ENCODE results near the gene CDC20B.
A peak's percentile ranks its signal among the peaks of the same experiment; 100 is the strongest.

CDC20B gene

GRCh38 chr5:55172937-55173686, at the start of gene CDC20B:
TSS of gene CDC20B (minus strand) at chr5:55173177. CDS start at chr5:55173000, 177 bp downstream.
- DNase-seq (ENCODE audit: low spot score in 2 of 2) (peak; percentile 75 to 83), ATAC-seq (ENCODE audit: low read depth) (peak; percentile 87)
- peak within 1 kb of the TSS; percentile 74 for H3K27ac Mint-ChIP-seq
- H3K4me3 Mint-ChIP-seq, result peak within 1 kb of the TSS; percentile 94
- peaks cover 19% of the 10 kb centered on the region for H3K4me1 Mint-ChIP-seq
- H3K27me3 Mint-ChIP-seq, result peaks cover 34% of the 10 kb centered on the region
- H3K36me3 Mint-ChIP-seq, result peaks cover under 1% of the 10 kb centered on the region
- H3K9me3 Mint-ChIP-seq, result peaks cover 6% of the 10 kb centered on the region

DNA sequence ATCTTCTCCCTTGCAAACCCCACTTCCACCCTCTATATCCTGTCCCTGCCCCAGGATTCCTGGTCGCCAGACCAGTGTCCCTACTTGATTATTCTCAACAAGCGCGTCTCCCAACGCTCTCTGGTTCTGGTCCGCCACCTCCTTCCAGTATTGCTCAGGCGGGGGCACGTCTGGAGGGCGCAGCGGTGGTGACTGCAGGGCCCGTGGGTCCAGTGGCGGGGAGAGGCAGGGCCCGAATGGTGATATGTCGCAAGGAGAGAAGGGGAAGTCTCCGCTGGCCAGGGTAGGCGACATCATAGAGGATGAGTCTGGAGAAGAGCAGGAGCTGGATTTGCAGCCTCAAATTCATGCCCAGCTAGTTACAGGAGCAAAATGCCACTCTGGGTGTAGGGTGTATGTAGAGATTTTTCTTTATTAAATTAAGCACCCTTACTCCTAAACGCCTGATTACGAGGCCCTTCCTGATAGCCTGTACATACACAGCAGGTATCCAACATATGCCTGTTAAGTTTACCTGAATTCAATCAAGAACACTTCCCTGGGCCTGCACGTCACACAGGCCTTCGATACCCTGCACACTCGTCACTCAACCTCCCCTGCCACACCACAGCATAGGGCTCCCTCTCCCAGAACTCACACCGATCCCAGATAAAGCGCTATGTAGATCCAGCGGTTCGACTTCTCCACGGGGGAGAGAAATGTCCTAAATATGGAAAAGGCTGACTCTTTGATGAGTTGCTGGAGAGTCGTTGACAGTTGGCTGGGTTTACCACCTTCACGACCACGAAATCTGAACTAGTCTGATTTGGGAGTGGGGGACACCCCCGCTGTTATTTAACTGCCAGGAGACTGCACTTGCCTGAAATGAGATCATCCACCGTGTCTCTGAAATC, 49.4 kb upstream of the CDC20B start:
- Mint-ChIP-seq H3K4me1 (peaks cover 18% of the 10 kb centered on the region), H3K36me3 (no peaks in the 10 kb centered on the region), H3K27ac (no peak overlapping the region), H3K27me3 (peaks cover 38% of the 10 kb centered on the region), H3K4me3 (peak overlapping the region; percentile 17), H3K9me3 (no peaks in the 10 kb centered on the region)
- no peak for DNase-seq (ENCODE audit: low spot score in 2 of 2)
- no peak for ATAC-seq (ENCODE audit: low read depth)

DNA sequence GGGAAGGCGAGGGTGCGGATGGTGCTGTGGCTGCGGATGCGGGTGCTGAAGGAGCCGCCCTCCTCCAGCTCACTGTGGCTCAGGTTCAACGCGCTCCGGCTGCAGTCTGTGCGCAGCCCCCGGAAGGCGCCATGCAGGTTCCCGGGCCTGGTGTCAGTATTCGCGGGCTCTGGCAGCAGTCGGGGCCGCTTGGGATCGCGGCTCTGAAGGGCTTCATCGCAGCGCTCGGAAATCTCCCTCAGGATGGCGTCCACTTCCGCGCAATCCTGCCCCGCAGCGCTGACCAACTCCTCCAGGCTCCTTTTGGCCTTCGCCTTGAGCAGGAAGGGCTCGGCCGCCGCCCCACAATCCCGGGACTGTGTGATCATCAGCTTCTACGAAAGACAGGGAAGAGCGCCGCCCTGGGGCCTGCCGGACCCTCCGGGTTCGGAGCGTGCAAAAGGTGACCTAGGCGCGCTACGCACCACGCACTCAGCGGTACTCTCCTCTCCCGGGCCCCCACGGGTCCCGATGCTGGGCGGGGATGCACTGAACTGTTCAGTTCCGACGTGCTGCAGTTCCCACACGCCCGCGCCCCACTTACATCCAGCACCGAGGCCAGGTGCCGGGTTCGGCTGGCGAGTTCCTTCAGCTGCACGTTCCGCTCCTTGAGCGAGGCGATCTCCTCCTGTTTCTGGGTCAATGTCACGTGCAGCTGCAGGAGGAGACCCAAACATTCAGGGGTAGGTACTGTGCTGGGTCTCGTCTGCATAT, 47.6 kb upstream of the CDC20B start:
- Mint-ChIP-seq H3K4me3 (peak overlapping the region; percentile 66), H3K9me3 (no peaks in the 10 kb centered on the region), H3K27ac (no peak overlapping the region), H3K4me1 (peaks cover 13% of the 10 kb centered on the region), H3K27me3 (peaks cover 33% of the 10 kb centered on the region), H3K36me3 (no peaks in the 10 kb centered on the region)
- ATAC-seq (ENCODE audit: low read depth) (no peak), DNase-seq (ENCODE audit: low spot score in 2 of 2) (no peak)

- Mint-ChIP-seq H3K27ac (no peak overlapping the region), H3K9me3 (no peaks in the 10 kb centered on the region), H3K27me3 (peaks cover 31% of the 10 kb centered on the region), H3K4me1 (peaks cover 13% of the 10 kb centered on the region), H3K4me3 (no peak overlapping the region), H3K36me3 (no peaks in the 10 kb centered on the region)
- DNase-seq (ENCODE audit: low spot score in 2 of 2) (no peak), ATAC-seq (ENCODE audit: low read depth) (no peak)
Observed at GRCh38 chr5:55219770-55220169, 46.8 kb upstream of the CDC20B start.

- no peaks in the 10 kb centered on the region for H3K36me3 Mint-ChIP-seq
- DNase-seq (ENCODE audit: low spot score in 2 of 2) (no peak), ATAC-seq (ENCODE audit: low read depth) (no peak)
- H3K27ac Mint-ChIP-seq, result no peak overlapping the region
- peaks cover 13% of the 10 kb centered on the region for H3K4me1 Mint-ChIP-seq
- H3K9me3 Mint-ChIP-seq, result no peaks in the 10 kb centered on the region
- H3K27me3 Mint-ChIP-seq, result peaks cover 30% of the 10 kb centered on the region
- H3K4me3 Mint-ChIP-seq, result no peak overlapping the region
Observed at GRCh38 chr5:55218967-55219366, 46.0 kb upstream of the CDC20B start.

DNA sequence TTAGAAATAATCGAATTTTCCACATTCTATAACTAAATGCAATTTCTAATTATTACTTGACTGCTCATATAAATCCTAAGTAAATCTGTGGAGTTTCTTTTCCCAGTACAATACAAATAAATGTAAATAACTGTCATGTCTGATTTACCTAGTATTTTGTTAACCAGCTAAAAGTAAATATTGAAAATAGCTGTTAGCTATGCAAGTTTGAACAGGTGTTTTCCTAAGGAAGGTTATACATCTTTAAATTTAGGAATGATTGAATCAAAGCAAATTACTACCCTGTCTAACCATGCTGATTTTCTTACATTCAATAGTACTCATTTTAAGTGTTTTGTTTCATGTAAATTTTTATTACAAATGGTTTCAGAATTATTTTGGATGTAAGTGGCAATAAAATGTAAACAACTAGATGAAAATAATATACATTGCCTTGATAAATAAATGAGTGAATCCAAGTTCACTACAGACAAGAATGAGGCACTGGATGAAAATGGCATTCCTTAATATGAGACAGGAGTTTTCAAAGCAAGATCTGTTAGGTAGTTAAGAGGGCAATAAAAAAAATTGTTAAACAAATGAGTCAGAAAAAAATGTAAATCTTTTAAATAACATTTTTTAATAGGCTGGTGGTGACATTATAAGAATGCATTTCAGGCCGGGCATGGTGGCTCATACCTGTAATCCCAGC, 38.4 kb upstream of the CDC20B start:
- Mint-ChIP-seq H3K9me3 (no peaks in the 10 kb centered on the region), H3K27me3 (peaks cover 2% of the 10 kb centered on the region), H3K4me1 (no peaks in the 10 kb centered on the region), H3K4me3 (no peak overlapping the region), H3K27ac (no peak overlapping the region), H3K36me3 (no peaks in the 10 kb centered on the region)
- no peak for ATAC-seq (ENCODE audit: low read depth)
- no peak for DNase-seq (ENCODE audit: low spot score in 2 of 2)

- H3K36me3 Mint-ChIP-seq, result no peaks in the 10 kb centered on the region
- H3K4me1 Mint-ChIP-seq, result no peaks in the 10 kb centered on the region
- no peak overlapping the region for H3K4me3 Mint-ChIP-seq
- DNase-seq (ENCODE audit: low spot score in 2 of 2) (no peak), ATAC-seq (ENCODE audit: low read depth) (no peak)
- no peak overlapping the region for H3K27ac Mint-ChIP-seq
- peaks cover 1% of the 10 kb centered on the region for H3K9me3 Mint-ChIP-seq
- peaks cover 8% of the 10 kb centered on the region for H3K27me3 Mint-ChIP-seq
Observed at GRCh38 chr5:55205001-55205400, 32.0 kb upstream of the CDC20B start.

GRCh38 chr5:55191165-55191564, 18.2 kb upstream of the CDC20B start:
- no peaks in the 10 kb centered on the region for H3K36me3 Mint-ChIP-seq
- H3K4me1 Mint-ChIP-seq, result no peaks in the 10 kb centered on the region
- ATAC-seq (ENCODE audit: low read depth) (no peak), DNase-seq (ENCODE audit: low spot score in 2 of 2) (no peak)
- H3K4me3 Mint-ChIP-seq, result no peak overlapping the region
- no peaks in the 10 kb centered on the region for H3K9me3 Mint-ChIP-seq
- H3K27ac Mint-ChIP-seq, result no peak overlapping the region
- peaks cover 27% of the 10 kb centered on the region for H3K27me3 Mint-ChIP-seq

- no peak overlapping the region for H3K27ac Mint-ChIP-seq
Observed at GRCh38 chr5:55188656-55189540, 15.9 kb upstream of the CDC20B start.

GRCh38 chr5:55187370-55187769, 14.4 kb upstream of the CDC20B start:
- DNase-seq (ENCODE audit: low spot score in 2 of 2) (no peak), ATAC-seq (ENCODE audit: low read depth) (no peak)

More at GRCh38 chr5:55188656-55189540, 15.9 kb upstream of the CDC20B start:
- Mint-ChIP-seq H3K9me3 (no peaks in the 10 kb centered on the region), H3K36me3 (no peaks in the 10 kb centered on the region), H3K27me3 (peaks cover 30% of the 10 kb centered on the region), H3K4me1 (no peaks in the 10 kb centered on the region), H3K4me3 (no peak overlapping the region)
- ATAC-seq (ENCODE audit: low read depth) (no peak), DNase-seq (ENCODE audit: low spot score in 2 of 2) (no peak)

DNA sequence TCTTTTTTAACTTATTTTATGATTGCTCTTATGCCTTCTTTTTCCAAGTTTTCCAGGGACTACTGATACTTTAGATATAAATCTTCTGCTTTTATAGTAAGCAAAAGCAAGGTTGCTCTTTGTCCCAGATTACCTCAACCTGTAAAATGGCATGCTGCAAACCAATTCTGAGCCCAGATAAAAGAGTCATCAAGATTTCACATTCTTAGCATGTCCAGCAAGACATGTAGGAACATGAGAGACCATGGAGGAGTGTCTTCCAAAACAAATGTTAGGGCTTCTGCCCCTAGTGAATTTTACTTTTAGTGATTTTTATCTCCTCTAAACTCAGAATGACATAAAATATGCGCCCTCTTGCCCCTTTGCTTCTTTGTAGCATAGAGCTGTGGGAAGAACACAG, 7.0 kb upstream of the CDC20B start:
- ATAC-seq (ENCODE audit: low read depth) (no peak), DNase-seq (ENCODE audit: low spot score in 2 of 2) (no peak)
- Mint-ChIP-seq H3K4me1 (peaks cover 9% of the 10 kb centered on the region), H3K27me3 (peaks cover 32% of the 10 kb centered on the region), H3K4me3 (no peak overlapping the region), H3K27ac (no peak overlapping the region), H3K9me3 (peaks cover 13% of the 10 kb centered on the region), H3K36me3 (peaks cover 4% of the 10 kb centered on the region)

More at GRCh38 chr5:55187370-55187769, 14.4 kb upstream of the CDC20B start:
- Mint-ChIP-seq H3K4me1 (no peaks in the 10 kb centered on the region), H3K4me3 (no peak overlapping the region), H3K9me3 (peaks cover 4% of the 10 kb centered on the region), H3K36me3 (no peaks in the 10 kb centered on the region), H3K27me3 (peaks cover 27% of the 10 kb centered on the region), H3K27ac (no peak overlapping the region)

- H3K4me1 Mint-ChIP-seq, result peaks cover 19% of the 10 kb centered on the region
- DNase-seq (ENCODE audit: low spot score in 2 of 2) (no peak), ATAC-seq (ENCODE audit: low read depth) (no peak)
- H3K4me3 Mint-ChIP-seq, result peak overlapping the region; percentile 33
- H3K36me3 Mint-ChIP-seq, result peaks cover 4% of the 10 kb centered on the region
- peaks cover 9% of the 10 kb centered on the region for H3K9me3 Mint-ChIP-seq
- H3K27me3 Mint-ChIP-seq, result peaks cover 39% of the 10 kb centered on the region
- H3K27ac Mint-ChIP-seq, result no peak overlapping the region
Observed at GRCh38 chr5:55177078-55177477, 4.1 kb upstream of the CDC20B start.

All from memory B cell (primary cell).